Measurements from ENCODE around the gene RDH14. TPM values are rescaled to one million over a fixed set of nuclear protein-coding genes. Genes with fewer than 3 reads are reported as not detected.

Gene RDH14
- total RNA-seq, 1 experiment from 2014 or later = 19.0 TPM

GRCh38 chr2:18520451-18521425 lies 39.7 kb downstream of the RDH14 start:
- peak; percentile 81 for DNase-seq (ENCODE audit: low spot score)
- Histone ChIP-seq H3K4me1 (ENCODE audit: insufficient read depth, low read length, poor library complexity, severe bottlenecking) (no peaks in the 10 kb centered on the region), H3K27me3 (replicated peaks; ENCODE audit: insufficient read depth, low read depth, low read length, poor library complexity) (no peaks in the 10 kb centered on the region), H3K4me3 (ENCODE audit: low read depth, low read length, poor library complexity, severe bottlenecking) (no peak overlapping the region), H3K27ac (ENCODE audit: low read depth, low read length, poor library complexity, severe bottlenecking) (no peak overlapping the region), H3K36me3 (ENCODE audit: insufficient read depth, low read length, poor library complexity, severe bottlenecking) (no peaks in the 10 kb centered on the region), H3K9me3 (ENCODE audit: low read depth, low read length, poor library complexity, severe bottlenecking) (no peaks in the 10 kb centered on the region)
- TF ChIP-seq, protein P1, sequence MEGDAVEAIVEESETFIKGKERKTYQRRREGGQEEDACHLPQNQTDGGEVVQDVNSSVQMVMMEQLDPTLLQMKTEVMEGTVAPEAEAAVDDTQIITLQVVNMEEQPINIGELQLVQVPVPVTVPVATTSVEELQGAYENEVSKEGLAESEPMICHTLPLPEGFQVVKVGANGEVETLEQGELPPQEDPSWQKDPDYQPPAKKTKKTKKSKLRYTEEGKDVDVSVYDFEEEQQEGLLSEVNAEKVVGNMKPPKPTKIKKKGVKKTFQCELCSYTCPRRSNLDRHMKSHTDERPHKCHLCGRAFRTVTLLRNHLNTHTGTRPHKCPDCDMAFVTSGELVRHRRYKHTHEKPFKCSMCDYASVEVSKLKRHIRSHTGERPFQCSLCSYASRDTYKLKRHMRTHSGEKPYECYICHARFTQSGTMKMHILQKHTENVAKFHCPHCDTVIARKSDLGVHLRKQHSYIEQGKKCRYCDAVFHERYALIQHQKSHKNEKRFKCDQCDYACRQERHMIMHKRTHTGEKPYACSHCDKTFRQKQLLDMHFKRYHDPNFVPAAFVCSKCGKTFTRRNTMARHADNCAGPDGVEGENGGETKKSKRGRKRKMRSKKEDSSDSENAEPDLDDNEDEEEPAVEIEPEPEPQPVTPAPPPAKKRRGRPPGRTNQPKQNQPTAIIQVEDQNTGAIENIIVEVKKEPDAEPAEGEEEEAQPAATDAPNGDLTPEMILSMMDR (conservative IDR thresholded peaks at IDR 0.05; ENCODE audit: low read depth, low read length) = peak; percentile 95
- no peak for TF ChIP-seq EZH2 (IDR thresholded peaks at IDR 0.05; ENCODE audit: borderline replicate concordance, low read depth, low read length, poor library complexity, severe bottlenecking)
- intact Hi-C loops (cut with micrococcal nuclease; ENCODE audit: unreplicated experiment) = loop anchor here (1.0 to 10.0 kb wide), 5 partner anchors 80 to 1342 kb away; no protein-coding TSS in a partner anchor
- POLR2A ChIA-PET (ENCODE audit: low non-redundant PET) = interaction anchor here (0.6 kb wide), 1 partner anchor 1341 kb away, joined by 5 read pairs; no protein-coding TSS in a partner anchor
- no TSS peak for BruUV-seq (replicated peaks)
- CTCF ChIA-PET = interaction anchor here (1.0 to 1.4 kb wide), 2 partner anchors 25 to 232 kb away, joined by 3 to 4 read pairs; no protein-coding TSS in a partner anchor

DNA sequence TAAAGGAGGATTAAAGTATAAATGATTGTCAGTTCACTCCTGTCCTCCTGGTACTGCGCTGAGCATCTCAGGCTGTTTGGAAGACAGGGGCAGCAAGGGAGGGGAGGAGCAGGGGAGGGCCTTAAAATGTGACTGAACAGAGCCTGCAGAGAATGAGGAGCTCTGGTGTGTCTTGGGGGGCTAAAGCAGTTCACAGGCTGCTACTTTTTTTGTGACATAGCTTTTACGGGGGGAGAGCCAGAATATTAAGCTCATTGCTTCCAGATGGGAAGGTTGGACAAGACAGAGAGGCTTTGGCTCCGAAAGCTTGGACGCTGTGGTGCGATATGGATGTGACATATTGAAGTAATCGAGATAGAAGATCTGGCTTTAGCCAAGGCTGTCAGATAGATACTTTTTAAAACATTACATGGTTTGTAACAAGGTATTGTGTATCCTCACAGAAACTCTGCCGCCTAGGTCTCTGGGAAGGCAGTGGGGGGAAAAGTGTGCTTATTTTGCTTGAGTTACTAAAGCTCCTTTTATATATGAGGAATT lies 40.5 kb downstream of the RDH14 start:
- no peaks in the 10 kb centered on the region for H3K9me3 ChIP-seq (ENCODE audit: low read depth, low read length, poor library complexity, severe bottlenecking)
- ChIA-PET CTCF (interaction anchor here (1.0 to 1.4 kb wide), 2 partner anchors 26 to 233 kb away, joined by 3 to 4 read pairs; no protein-coding TSS in a partner anchor), POLR2A (ENCODE audit: low non-redundant PET) (no interaction called here)
- no peak for TF ChIP-seq EZH2 (IDR thresholded peaks at IDR 0.05; ENCODE audit: borderline replicate concordance, low read depth, low read length, poor library complexity, severe bottlenecking)
- TF ChIP-seq, protein P1 (conservative IDR thresholded peaks at IDR 0.05; ENCODE audit: low read depth, low read length) = no peak
- no peaks in the 10 kb centered on the region for H3K36me3 ChIP-seq (ENCODE audit: insufficient read depth, low read length, poor library complexity, severe bottlenecking)
- no peaks in the 10 kb centered on the region for H3K27me3 ChIP-seq (replicated peaks; ENCODE audit: insufficient read depth, low read depth, low read length, poor library complexity)
- H3K4me1 ChIP-seq (ENCODE audit: insufficient read depth, low read length, poor library complexity, severe bottlenecking) = no peaks in the 10 kb centered on the region
- intact Hi-C loops (cut with micrococcal nuclease; ENCODE audit: unreplicated experiment) = loop anchor here (1.0 to 10.0 kb wide), 5 partner anchors 81 to 1343 kb away; no protein-coding TSS in a partner anchor
- DNase-seq (ENCODE audit: low spot score) = no peak
- H3K4me3 ChIP-seq (ENCODE audit: low read depth, low read length, poor library complexity, severe bottlenecking) = no peak overlapping the region
- H3K27ac ChIP-seq (ENCODE audit: low read depth, low read length, poor library complexity, severe bottlenecking) = no peak overlapping the region
- no TSS peak for BruUV-seq (replicated peaks)

GRCh38 chr2:18518116-18519111 lies 42.0 kb downstream of the RDH14 start:
- H3K4me3 ChIP-seq (ENCODE audit: low read depth, low read length, poor library complexity, severe bottlenecking) = no peak overlapping the region
- intact Hi-C loops (cut with micrococcal nuclease; ENCODE audit: unreplicated experiment) = no loop called here
- ChIA-PET CTCF (no interaction called here), POLR2A (ENCODE audit: low non-redundant PET) (no interaction called here)
- TF ChIP-seq EZH2 (IDR thresholded peaks at IDR 0.05; ENCODE audit: borderline replicate concordance, low read depth, low read length, poor library complexity, severe bottlenecking) = no peak
- TF ChIP-seq, protein P1 (conservative IDR thresholded peaks at IDR 0.05; ENCODE audit: low read depth, low read length) = no peak
- no peaks in the 10 kb centered on the region for H3K4me1 ChIP-seq (ENCODE audit: insufficient read depth, low read length, poor library complexity, severe bottlenecking)
- H3K36me3 ChIP-seq (ENCODE audit: insufficient read depth, low read length, poor library complexity, severe bottlenecking) = no peaks in the 10 kb centered on the region
- no peak for DNase-seq (ENCODE audit: low spot score)
- H3K9me3 ChIP-seq (ENCODE audit: low read depth, low read length, poor library complexity, severe bottlenecking) = no peaks in the 10 kb centered on the region
- H3K27me3 ChIP-seq (replicated peaks; ENCODE audit: insufficient read depth, low read depth, low read length, poor library complexity) = no peaks in the 10 kb centered on the region
- BruUV-seq (replicated peaks) = no TSS peak
- no peak overlapping the region for H3K27ac ChIP-seq (ENCODE audit: low read depth, low read length, poor library complexity, severe bottlenecking)
